ENCODE measurements around the gene LENG9. TPM values are rescaled to one million over a fixed set of nuclear protein-coding genes. Genes with fewer than 3 reads are reported as not detected.

The LENG9 gene
- total RNA-seq, 4 donors from 2014 or later: 3.1 to 7.9 (median 4.1) TPM

DNA sequence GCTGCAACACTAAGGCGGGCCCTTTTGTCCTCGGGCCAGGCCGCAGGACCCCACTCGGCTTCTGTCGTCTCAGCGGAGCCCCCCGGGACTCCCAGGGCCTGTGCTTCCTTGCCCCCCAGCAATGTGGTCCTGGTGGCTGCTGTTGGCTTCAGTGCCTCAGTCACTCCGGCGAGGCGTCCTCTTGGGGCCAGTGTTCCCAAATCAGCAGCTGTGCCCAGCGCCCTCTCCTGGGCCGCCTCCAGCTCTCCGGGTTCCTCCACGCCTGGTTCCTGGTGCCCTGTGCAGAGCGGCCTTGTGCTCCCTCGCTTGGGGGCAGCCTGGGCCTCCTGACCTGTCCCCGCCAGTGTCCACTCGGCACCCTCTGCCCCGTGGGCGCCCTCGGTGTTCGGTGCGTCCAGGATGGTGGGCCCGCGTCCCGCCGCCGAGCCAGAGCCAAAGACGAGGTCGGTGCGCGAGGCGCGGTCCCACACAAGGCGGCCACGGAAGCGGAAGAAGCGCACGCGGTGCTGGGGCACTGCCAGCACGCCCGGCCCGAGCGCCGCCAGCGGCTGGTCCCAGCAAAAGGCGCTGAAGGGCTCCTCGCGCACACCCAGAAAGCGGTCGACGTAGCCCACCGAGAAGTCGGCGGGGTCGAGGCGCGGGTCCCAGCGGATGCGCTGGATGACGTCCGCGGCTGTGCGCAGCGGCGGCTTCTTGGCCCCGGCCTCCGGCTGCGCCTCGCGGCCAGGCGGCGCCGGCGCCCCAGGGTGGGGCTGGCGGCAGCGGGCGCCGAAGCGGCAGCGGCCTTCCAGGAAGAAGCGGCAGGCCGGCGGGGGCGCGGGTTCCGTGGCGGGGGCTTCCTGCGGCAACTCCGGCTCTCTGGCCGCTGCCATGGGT, 685 bp downstream of the LENG9 start:
- peak overlapping the region; percentile 77 for H3K4me3 ChIP-seq
- H3K9me3 ChIP-seq: no peaks in the 10 kb centered on the region
- H3K36me3 ChIP-seq: peaks cover 43% of the 10 kb centered on the region
- no CpG with 5 or more reads among the region's 91 CpGs for WGBS
- peak overlapping the region; percentile 99 for H3K27ac ChIP-seq
- H3K4me1 ChIP-seq: peaks cover 45% of the 10 kb centered on the region
- no peaks in the 10 kb centered on the region for H3K27me3 ChIP-seq
- peak; percentile 88 to 89 for DNase-seq (ENCODE audit: low spot score in 2 of 2)
- TF ChIP-seq POLR2A (IDR thresholded peaks at IDR 0.05) (no peak), POLR2AphosphoS5 (IDR thresholded peaks at IDR 0.05) (peak; percentile 54 to 95 (median 78))

DNA sequence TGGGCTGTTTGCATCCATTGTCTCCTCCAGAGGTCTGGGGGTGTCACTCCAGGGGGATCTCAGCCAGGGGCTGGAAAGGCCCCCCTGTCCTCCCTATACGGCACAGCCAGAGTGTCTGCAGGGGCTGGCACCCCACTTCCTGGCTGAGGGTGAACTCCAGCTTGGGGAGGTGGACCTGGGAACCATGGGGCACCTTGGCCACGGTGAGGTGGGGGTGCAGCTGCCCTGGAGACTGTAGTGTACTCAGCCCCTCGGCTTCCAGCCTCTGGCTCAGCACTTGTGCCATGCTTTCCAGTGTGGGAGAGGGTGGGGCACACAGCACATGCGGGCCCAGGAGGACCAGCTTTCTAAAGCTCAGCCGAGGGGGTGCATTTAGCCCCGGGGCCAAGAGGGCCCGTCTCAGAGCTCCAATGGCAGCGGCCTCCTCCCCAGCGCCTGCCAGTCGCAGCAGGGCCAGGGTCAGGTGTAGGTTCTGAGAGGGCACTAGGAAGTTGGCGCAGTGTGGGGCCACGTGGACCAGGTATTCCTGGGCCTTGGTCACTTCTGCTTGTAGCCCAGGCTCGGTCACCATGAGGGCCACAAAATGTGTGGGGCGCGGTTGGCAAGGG, 1.4 kb downstream of the LENG9 start:
- DNase-seq (ENCODE audit: low spot score in 2 of 2): peak; percentile 78 to 82
- Histone ChIP-seq H3K4me1 (peaks cover 45% of the 10 kb centered on the region), H3K4me3 (peak overlapping the region; percentile 77), H3K9me3 (no peaks in the 10 kb centered on the region), H3K27me3 (no peaks in the 10 kb centered on the region), H3K27ac (peak overlapping the region; percentile 99), H3K36me3 (peaks cover 51% of the 10 kb centered on the region)
- TF ChIP-seq EP300 (IDR thresholded peaks at IDR 0.05): no peak
- WGBS: 71% methylated on average over 1 of the region's 15 CpGs

DNA sequence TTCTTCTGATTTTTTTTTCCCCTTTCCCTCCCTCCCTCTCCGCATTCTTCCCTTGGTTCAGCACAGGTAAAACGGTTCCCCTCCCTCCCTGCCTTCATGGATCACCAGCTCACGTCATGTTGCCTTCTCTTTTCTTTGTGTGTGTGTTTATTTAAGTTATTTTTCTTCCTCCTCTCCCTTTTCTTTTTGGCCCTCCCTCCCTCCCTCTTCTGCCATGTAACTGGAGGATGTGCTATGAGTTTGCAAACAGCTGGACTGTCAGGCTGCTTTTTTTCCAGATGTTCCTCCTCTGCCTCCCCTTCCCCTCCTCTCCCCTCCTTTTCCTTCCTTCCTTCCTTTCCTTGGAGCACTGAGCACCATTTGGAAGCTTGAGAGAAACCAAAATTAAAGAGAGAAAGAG, 2.0 kb downstream of the LENG9 start:
- peaks cover 45% of the 10 kb centered on the region for H3K4me1 ChIP-seq
- no peaks in the 10 kb centered on the region for H3K27me3 ChIP-seq
- H3K36me3 ChIP-seq: peaks cover 56% of the 10 kb centered on the region
- DNase-seq (ENCODE audit: low spot score in 2 of 2): no peak
- H3K27ac ChIP-seq: no peak overlapping the region
- TF ChIP-seq EP300 (IDR thresholded peaks at IDR 0.05) (no peak), POLR2AphosphoS5 (IDR thresholded peaks at IDR 0.05) (no peak), POLR2A (IDR thresholded peaks at IDR 0.05) (no peak)
- TF ChIP-seq, protein P1, sequence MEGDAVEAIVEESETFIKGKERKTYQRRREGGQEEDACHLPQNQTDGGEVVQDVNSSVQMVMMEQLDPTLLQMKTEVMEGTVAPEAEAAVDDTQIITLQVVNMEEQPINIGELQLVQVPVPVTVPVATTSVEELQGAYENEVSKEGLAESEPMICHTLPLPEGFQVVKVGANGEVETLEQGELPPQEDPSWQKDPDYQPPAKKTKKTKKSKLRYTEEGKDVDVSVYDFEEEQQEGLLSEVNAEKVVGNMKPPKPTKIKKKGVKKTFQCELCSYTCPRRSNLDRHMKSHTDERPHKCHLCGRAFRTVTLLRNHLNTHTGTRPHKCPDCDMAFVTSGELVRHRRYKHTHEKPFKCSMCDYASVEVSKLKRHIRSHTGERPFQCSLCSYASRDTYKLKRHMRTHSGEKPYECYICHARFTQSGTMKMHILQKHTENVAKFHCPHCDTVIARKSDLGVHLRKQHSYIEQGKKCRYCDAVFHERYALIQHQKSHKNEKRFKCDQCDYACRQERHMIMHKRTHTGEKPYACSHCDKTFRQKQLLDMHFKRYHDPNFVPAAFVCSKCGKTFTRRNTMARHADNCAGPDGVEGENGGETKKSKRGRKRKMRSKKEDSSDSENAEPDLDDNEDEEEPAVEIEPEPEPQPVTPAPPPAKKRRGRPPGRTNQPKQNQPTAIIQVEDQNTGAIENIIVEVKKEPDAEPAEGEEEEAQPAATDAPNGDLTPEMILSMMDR (IDR thresholded peaks at IDR 0.05): no peak
- H3K9me3 ChIP-seq: no peaks in the 10 kb centered on the region
- no peak overlapping the region for H3K4me3 ChIP-seq
- WGBS: 52% methylated on average over 3 of the region's 3 CpGs

DNA sequence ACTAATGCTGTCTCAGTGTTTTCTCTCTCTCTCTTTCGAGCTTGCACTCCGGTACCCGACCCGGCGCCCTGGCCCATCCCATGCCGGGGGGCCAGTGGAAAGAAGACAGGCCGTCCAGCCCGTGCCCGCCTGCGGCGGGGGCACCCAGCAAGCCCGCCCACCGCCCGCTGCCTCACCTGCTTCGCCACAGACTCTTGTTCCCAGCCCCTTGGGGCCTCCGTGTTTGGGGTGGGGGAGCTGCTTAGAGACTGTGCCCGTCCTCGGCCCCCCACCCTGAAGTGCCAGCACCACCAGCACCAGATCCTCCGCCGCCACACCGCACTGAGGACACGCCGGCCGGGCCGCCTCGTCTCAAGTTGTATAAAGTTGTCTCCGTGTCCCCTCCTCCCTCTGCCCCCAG, 2.4 kb downstream of the LENG9 start:
- Histone ChIP-seq H3K27me3 (no peaks in the 10 kb centered on the region), H3K9me3 (no peaks in the 10 kb centered on the region), H3K4me1 (peaks cover 45% of the 10 kb centered on the region), H3K36me3 (peaks cover 60% of the 10 kb centered on the region), H3K27ac (no peak overlapping the region), H3K4me3 (no peak overlapping the region)
- TF ChIP-seq POLR2A (IDR thresholded peaks at IDR 0.05) (no peak), POLR2AphosphoS5 (IDR thresholded peaks at IDR 0.05) (no peak), EP300 (IDR thresholded peaks at IDR 0.05) (no peak)
- TF ChIP-seq, protein P1 (IDR thresholded peaks at IDR 0.05): no peak
- peak; percentile 69 to 75 for DNase-seq (ENCODE audit: low spot score in 2 of 2)
- 79% methylated on average over 27 of the region's 27 CpGs for WGBS

DNA sequence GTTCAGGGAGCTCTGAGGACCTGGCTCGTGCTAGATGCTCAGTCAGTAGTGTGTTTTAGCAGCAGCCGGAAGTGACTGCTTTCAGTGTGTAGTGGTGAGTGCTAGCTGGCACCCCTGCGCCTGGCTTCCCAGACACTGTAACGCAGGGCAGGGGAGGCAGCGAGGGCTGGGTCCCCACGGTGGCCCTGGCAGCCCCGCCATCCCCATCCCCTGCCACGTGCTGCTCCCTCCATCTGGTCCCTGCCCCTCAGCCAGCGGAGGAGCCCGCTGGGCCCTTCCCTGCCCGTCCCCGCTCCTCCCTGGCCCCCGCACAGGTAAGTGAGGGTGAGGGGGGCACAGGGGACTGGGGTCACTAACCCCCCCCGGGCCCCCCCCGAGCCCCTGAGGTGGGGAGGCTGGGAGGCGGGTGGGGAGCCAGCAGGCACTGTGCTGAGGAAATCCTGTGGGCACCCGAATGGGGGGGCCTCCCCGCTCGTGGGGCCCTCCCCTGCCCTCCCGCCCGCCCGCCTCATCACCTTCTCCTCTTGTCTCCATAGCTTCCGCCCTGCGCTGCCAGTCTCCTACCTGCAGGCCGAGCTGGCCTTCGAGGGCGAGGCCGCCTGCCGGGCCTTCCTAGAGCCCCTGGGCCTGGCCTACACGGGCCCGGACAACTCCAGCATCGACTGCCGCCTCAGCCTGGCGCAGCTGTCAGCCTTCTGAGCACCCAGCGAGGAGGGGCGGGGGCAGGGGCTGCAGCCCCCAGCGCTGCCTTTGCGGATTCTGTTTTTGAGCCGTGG, 3.2 kb downstream of the LENG9 start:
- peaks cover 68% of the 10 kb centered on the region for H3K36me3 ChIP-seq
- peaks cover 45% of the 10 kb centered on the region for H3K4me1 ChIP-seq
- no peaks in the 10 kb centered on the region for H3K27me3 ChIP-seq
- H3K27ac ChIP-seq: no peak overlapping the region
- no peak for TF ChIP-seq POLR2AphosphoS5 (IDR thresholded peaks at IDR 0.05)
- no peaks in the 10 kb centered on the region for H3K9me3 ChIP-seq
- DNase-seq (ENCODE audit: low spot score in 2 of 2): no peak
- no peak overlapping the region for H3K4me3 ChIP-seq
- WGBS: 72% methylated on average over 24 of the region's 39 CpGs

DNA sequence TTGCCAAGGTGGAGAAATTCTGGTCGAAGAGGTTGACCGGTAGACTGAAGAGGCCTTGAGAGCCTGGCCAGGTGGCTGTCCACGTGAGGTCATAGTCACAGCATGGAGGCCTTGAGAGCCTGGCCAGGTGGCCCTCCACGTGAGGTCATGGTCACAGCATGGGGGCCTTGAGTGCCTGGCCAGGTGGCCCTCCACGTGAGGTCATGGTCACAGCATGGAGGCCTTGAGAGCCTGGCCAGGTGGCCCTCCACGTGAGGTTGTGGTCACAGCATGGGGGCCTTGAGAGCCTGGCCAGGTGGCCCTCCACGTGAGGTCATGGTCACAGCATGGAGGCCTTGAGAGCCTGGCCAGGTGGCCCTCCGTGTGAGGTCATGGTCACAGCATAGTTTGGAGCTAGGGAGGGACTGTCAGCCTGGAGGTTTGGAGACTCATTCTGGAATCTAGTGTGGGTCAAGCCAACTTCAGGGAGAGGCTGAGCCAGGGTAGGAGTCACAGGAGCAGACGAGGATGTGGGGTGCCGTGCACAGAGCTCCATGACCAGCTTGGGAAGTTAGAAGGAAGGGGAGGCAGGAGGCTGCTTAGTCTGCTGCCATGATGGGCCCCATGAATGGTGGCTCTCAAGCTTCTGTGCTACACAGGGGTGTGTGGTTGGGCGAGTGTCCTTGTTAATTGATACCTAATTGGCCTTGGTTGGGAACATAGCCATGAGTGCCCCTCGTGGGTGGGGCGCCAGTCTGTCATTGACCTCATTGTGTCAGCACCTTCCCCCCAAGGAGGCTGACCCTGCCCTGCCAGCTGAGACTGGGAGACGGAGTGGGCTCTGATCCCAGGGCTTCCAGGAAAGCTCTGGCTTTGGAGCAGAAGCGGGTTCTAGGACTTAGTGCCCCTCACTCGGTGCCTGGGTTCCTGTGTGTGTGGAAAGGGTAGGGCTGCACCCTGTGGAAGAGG, 4.0 kb downstream of the LENG9 start:
- TF ChIP-seq, protein P1 (IDR thresholded peaks at IDR 0.05): no peak
- TF ChIP-seq POLR2AphosphoS5 (IDR thresholded peaks at IDR 0.05) (no peak), POLR2A (IDR thresholded peaks at IDR 0.05) (no peak), EP300 (IDR thresholded peaks at IDR 0.05) (no peak)
- no peak overlapping the region for H3K4me3 ChIP-seq
- H3K27ac ChIP-seq: no peak overlapping the region
- H3K36me3 ChIP-seq: peaks cover 77% of the 10 kb centered on the region
- no peaks in the 10 kb centered on the region for H3K27me3 ChIP-seq
- 71% methylated on average over 7 of the region's 16 CpGs for whole genome bisulfite sequencing
- peak in 1 of 2 donors; percentile 69 for DNase-seq (ENCODE audit: low spot score in 2 of 2)
- peaks cover 41% of the 10 kb centered on the region for H3K4me1 ChIP-seq
- no peaks in the 10 kb centered on the region for H3K9me3 ChIP-seq
